GM12892 (cell line): ENCODE data around the gene FBXO9.

Source experiments
- DNase-seq: peaks from one replicate; pipeline ENCODE4 v3.0.0; 2011; ENCODE audit not compliant: insufficient read length
- FAIRE-seq: peaks from 2 replicates; lab custom pipeline; 2011; peaks lifted over from hg19 to GRCh38; lab: Jason Lieb, UNC
- POLR2A ChIP-seq: IDR thresholded peaks from 2 replicates; pipeline ENCODE4 v1.6.1; 2011; ENCODE audit warnings: low read depth, low read length, control low read depth
- POLR2AphosphoS5 ChIP-seq: IDR thresholded peaks from 2 replicates; pipeline ENCODE4 v1.6.1; 2011; ENCODE audit warnings: low read depth, low read length, control low read depth
- TAF1 ChIP-seq: IDR thresholded peaks from 2 replicates; pipeline ENCODE4 v1.6.1; 2011; ENCODE audit warnings: low read depth, mild to moderate bottlenecking, control low read depth, low read length, borderline replicate concordance

FBXO9 gene

DNA sequence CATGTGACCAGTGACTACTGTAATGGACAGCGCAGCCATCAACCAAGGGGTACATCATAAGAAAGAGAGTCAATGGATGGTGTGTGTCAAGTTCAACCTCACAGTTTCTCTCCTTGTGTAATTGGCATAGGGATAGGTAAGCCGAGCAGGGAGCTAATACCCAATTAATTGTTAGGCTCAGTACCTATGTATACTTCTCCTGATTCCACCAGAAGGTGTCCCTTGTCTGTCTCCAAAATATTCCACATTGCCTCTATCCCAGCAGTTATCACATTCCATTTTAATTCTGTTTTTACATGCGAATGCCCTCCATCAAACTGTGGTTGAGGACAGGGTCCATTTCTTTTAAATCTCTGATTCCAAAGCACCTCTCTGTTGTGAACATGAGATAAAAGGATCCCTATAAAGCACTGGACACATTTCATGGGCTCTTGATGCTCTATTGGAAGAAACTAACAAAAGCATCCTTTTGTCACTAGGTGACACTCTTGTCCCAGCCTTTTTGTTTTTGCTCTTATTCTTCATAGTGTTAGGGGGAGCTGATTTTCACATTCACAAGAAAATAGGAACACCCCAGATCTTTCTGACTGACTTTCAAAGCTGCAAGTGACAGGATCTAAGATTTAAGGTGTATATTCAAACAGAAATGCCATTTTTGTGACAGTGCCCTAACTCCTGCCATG lies 38.9 kb downstream of the FBXO9 start:
- TF ChIP-seq POLR2A (no peak), TAF1 (no peak), POLR2AphosphoS5 (no peak)

DNA sequence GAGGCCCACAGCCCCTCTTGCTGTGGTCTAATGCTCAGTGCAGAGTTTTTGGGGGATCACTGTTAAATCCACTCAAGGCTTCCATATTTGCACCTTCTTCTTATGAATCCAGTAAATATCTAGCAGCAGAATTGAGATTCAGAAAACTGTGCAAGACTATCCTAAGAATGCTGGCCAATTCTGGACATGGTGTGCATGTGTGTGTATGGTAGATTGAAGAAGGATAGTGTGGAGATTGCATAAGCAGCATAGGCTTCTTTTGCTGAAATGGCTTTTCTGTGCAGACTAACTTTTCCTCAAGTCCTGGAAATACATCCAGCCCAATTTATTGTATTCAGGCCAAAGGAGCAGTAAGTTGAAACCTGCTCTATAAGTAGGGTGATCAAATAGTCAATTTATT lies 39.7 kb downstream of the FBXO9 start:
- no peak for DNase-seq

More for the DNA sequence above, 38.9 kb downstream of the FBXO9 start:
- FAIRE-seq: no peak
- DNase-seq: no peak

DNA sequence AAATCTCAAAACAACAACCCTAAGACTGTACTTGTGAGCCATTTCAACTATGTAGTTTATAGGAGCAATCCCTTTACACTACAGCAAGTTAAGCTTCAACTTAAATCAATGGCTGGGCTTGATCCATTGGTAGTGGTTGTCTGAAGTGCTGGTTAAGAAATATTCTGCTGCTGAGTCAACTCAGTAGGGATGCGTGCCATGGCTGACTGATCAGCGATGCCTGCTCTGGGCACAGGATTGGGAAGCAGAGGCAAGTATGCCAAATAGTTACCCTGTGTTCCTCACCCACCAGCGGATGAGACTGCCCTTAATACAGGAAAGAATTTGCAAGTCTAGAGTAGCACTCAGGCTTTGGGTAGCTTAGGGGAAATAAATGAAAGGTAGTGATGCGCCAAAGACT lies 41.9 kb downstream of the FBXO9 start:
- FAIRE-seq (no peak), DNase-seq (no peak)
- TF ChIP-seq TAF1 (no peak), POLR2A (no peak), POLR2AphosphoS5 (no peak)

More for the DNA sequence above, 39.7 kb downstream of the FBXO9 start:
- no peak for FAIRE-seq
- TF ChIP-seq POLR2A (no peak), POLR2AphosphoS5 (no peak)

DNA sequence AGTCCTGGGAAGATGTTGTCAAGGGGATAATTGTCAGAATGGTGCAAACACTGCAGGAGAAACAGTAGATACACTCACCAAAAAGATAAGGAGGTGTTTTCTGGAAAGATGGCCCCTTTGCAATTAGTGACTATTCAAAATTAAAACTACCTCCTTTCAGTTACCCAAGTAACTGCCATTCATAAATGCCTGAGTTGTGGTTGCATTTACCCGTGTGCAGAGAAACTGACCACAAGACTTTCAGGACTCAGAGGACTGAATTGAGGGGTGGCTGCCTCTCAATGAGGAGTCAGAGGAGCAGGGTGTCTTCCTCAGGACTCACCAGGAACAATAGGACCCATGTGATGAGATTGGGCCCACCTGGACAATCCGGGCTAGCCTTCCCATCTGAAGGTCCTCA lies 44.4 kb downstream of the FBXO9 start:
- FAIRE-seq (no peak), DNase-seq (no peak)
- TF ChIP-seq POLR2AphosphoS5 (no peak), POLR2A (no peak), TAF1 (no peak)

DNA sequence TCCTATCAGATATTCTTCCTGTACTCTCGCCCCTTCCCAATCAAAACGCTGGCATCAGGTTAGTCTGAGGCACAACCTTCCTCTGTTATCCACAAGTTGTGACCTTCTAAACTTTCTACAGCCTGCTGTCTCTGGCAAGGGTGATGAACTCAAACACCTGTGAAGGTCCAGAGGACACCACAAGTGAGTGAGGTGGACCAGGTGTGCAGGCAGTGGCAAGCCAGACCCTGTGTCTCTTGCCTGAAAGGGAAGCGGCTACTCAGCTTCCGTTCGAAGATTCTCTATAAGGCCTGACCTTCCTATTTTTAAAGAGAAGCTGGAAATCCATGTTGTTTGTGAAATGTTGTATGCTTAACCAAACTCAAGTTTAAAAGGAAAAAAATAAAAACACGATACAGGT lies 46.7 kb downstream of the FBXO9 start:
- TF ChIP-seq POLR2AphosphoS5 (no peak), POLR2A (no peak), TAF1 (no peak)
- no peak for DNase-seq
- FAIRE-seq: no peak

DNA sequence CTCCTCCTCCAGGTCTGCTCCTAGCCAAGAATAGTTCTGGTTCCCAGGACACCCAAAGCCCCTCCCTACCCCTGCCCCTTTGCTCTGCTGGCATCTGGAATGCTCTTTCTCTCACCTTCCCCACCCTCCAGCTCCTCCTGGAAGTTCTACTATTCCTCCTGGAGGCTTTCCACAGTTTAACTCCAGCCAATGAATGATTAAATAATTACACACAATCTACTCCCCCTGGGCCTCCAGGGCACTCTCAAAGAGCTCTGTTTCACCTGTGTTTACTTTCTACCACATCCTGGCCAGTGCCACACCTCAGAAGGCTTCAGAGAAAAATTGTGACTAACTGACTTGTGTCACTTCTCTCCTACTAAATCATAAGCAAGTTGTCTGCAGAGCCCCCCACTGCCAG lies 47.2 kb downstream of the FBXO9 start:
- DNase-seq (no peak), FAIRE-seq (no peak)
- TF ChIP-seq POLR2A: no peak
- TF ChIP-seq TAF1: no peak
- no peak for TF ChIP-seq POLR2AphosphoS5

DNA sequence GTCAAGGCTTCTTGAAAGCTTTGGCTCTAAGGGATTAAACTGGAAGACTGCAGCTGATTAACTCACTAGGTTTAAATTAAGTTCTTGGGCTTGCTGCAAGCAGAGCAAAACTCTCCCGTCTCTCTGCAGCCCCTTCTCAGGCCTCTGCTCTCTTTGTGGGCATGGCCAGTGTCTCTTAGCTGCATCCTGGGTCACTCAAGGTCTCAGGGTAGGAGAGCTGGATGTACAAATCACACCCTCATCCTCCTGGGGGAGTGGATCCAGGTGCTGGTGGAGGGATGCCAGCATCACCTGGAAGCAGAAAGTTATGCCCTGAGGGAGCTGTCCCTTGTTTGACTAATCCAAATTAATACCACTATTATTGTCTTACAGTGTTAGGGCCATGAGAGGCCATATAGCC lies 47.7 kb downstream of the FBXO9 start:
- FAIRE-seq (no peak), DNase-seq (no peak)
- TF ChIP-seq TAF1: no peak
- TF ChIP-seq POLR2A: no peak
- no peak for TF ChIP-seq POLR2AphosphoS5

DNA sequence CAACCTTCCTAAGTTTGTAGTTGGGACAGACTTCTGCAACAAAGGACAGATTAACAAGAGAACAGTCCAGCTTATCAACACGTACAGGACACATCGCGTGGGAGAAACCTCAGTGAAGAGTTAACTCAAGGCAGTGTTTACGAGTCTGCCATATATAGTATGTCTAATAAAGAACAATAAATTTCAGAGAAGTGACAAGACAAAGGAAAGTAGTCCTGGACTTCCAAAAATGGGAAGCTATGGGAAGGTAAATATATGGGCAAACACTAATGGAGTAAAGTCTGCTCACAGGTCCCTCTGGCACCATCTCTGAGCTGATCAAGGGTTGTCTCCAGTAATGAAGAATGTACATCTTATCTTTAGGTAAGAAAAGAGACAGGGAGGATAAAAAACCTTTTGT lies 48.5 kb downstream of the FBXO9 start:
- no peak for TF ChIP-seq POLR2A
- no peak for TF ChIP-seq POLR2AphosphoS5
- TF ChIP-seq TAF1: no peak
- no peak for DNase-seq
- no peak for FAIRE-seq

DNA sequence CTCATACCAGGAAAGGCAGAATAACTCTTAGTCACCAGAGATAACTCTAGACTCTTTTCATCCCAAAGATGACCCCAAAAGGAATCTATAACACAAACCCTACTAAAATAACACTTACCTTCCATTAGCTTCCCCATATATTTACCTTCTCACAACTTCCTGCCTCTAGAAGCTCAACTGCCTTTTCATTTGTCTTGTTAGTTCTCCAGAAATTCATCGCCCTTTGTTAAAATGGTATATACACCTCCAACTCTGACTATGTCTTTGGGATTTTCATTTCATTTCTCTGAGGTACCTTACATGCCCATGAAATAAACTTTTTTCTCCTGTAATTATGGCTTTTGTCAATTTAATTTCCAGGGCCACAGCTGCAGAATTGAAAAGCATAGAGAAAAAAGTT lies 49.9 kb downstream of the FBXO9 start:
- DNase-seq: no peak
- no peak for TF ChIP-seq POLR2A
- TF ChIP-seq TAF1: no peak
- TF ChIP-seq POLR2AphosphoS5: no peak
- FAIRE-seq: no peak

DNA sequence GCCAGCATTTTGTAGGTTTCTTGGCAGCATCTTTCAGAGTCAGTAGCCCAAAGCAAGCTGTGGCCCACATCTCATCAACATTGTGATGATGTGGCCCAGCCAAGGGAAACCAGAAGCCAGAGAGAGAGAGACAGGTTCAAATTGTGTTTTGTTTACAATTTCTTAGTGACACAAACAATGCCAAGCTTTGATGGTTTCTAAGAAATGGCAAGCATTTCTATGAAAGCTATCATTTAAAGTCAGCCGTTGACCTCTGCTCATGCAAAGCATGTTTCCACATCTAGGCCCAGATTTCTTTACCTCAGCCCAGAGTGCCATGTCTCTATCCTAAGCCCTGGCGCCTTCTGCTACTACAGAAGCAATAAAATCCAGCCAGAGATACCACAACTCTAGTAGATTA lies 50.5 kb downstream of the FBXO9 start:
- FAIRE-seq: no peak
- TF ChIP-seq POLR2A (no peak), POLR2AphosphoS5 (no peak), TAF1 (no peak)

DNA sequence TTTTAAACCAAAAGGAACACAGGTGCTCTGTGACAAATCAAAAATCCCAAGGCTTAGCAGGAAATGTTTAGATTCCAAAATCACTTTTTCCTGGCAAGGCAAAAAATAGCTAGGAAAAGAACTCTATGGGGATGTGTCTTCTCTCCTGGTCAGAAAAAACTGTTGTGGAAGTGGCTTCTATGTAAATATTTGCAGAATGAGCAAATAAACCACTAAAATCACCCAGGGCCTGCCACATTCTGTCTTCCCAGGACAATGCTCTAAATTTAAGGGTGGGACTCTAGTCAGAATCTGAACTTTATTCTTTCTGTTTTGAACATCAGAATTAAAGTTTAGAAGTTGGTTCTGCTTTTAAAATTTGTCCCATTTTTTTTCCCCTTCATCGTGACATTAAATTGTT lies 54.1 kb downstream of the FBXO9 start:
- FAIRE-seq: no peak
- no peak for DNase-seq
- TF ChIP-seq POLR2AphosphoS5 (no peak), POLR2A (no peak), TAF1 (no peak)

More for the DNA sequence above, 50.5 kb downstream of the FBXO9 start:
- no peak for DNase-seq

DNA sequence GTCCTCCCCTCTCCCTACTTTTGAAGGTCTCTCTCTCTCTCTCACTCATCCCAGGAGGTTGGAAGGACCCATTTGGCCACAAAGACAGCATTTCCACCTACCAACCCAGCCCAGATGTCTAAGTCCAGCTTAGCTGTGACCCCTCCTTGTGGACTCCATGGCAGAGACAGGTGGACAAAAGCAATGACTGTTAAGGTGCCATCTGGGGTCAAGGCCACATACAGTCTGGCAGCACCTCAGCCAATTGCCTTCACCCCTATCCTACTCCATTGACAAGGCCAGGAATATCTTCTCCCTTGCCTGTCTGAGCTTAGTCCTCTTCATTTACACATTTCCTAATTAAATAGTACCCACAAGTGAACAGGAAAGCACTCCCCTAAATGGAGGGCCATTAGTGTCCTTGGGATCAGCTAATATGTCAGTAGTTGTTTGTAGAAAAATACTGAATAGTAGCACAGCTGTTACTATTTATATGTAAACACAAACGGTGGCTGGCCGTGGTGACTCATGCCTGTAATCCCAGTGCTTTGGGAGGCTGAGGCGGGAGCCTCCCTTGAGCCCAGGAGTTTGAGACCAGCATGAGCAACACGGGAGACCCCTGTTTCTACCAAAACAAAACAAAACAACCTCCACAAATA lies 54.7 kb downstream of the FBXO9 start:
- FAIRE-seq (no peak), DNase-seq (no peak)

More for the DNA sequence above, 54.7 kb downstream of the FBXO9 start:
- TF ChIP-seq POLR2A (no peak), TAF1 (no peak), POLR2AphosphoS5 (no peak)
